Measurements from ENCODE around the gene IL1RN.

IL1RN gene

GRCh38 chr2:113104054-113104611 lies 23.3 kb upstream of the IL1RN start:
- TF ChIP-seq CTCF (IDR thresholded peaks at IDR 0.05; ENCODE audit: control insufficient read depth, extremely low read depth, insufficient read depth): no peak
- DNase-seq (ENCODE audit: low read depth): no peak
- H3K4me3 ChIP-seq (ENCODE audit: low read depth, low read length): no peak overlapping the region

GRCh38 chr2:113105047-113105785 lies 22.2 kb upstream of the IL1RN start:
- no peak for DNase-seq (ENCODE audit: low read depth)
- no peak for TF ChIP-seq CTCF (IDR thresholded peaks at IDR 0.05; ENCODE audit: control insufficient read depth, extremely low read depth, insufficient read depth)
- no peak overlapping the region for H3K4me3 ChIP-seq (ENCODE audit: low read depth, low read length)

GRCh38 chr2:113111121-113111520 lies 16.3 kb upstream of the IL1RN start:
- TF ChIP-seq CTCF (IDR thresholded peaks at IDR 0.05; ENCODE audit: control insufficient read depth, extremely low read depth, insufficient read depth): no peak
- no peak overlapping the region for H3K4me3 ChIP-seq (ENCODE audit: low read depth, low read length)
- no peak for DNase-seq (ENCODE audit: low read depth)

- no peak for TF ChIP-seq CTCF (IDR thresholded peaks at IDR 0.05; ENCODE audit: control insufficient read depth, extremely low read depth, insufficient read depth)
- no peak overlapping the region for H3K4me3 ChIP-seq (ENCODE audit: low read depth, low read length)
- DNase-seq (ENCODE audit: low read depth): no peak
Observed at GRCh38 chr2:113111823-113112287, 15.5 kb upstream of the IL1RN start.

GRCh38 chr2:113112441-113112840 lies 15.0 kb upstream of the IL1RN start:
- no peak overlapping the region for H3K4me3 ChIP-seq (ENCODE audit: low read depth, low read length)
- TF ChIP-seq CTCF (IDR thresholded peaks at IDR 0.05; ENCODE audit: control insufficient read depth, extremely low read depth, insufficient read depth): no peak
- no peak for DNase-seq (ENCODE audit: low read depth)

GRCh38 chr2:113112871-113113270 lies 14.5 kb upstream of the IL1RN start:
- TF ChIP-seq CTCF (IDR thresholded peaks at IDR 0.05; ENCODE audit: control insufficient read depth, extremely low read depth, insufficient read depth): no peak
- H3K4me3 ChIP-seq (ENCODE audit: low read depth, low read length): no peak overlapping the region
- no peak for DNase-seq (ENCODE audit: low read depth)
